Measurements from ENCODE around the gene SEPTIN5.

The SEPTIN5 gene

DNA sequence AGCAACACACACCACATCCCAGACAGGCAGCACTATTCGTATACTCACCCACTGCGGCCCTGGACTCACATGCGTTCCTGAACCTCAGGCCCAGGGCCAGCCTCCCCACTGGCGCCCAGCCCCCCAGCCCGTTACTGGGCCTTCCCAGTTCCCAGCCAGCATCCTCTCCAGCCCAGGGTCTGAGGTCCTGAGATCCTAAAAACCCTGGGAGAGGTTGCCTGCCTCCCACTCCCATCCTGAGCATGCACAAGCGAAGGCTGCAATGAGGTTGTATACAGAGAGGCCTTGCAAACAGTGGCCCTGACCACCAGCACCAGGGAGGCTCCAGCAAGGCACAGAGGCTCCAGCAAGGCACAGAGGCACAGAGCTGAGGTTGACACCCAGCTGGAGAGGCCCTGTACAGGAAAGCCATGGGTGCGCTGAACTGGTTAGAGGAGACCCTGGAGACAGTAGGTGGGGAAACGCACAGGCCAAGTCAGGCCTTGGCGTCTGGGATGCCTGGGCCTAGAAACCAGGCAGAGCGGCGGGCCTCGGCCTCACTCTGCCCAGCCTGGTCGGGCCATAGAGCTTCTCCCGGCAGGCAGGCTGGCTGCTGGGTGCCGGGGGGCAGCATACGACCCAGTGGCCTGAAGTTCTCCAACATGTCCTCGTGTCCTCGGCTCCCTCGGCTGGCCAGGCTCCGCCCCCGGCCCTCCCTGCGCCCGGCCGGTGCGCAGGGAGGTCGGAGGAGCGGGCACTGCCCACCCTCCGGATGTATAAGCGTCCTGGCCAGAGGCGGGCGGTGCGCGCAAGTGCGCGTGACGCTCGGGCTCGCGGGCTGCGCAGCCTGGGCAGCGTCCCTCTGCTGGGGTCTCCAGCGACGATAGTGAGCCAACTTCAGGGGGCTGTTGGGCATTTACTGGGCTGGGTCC, 43.9 kb downstream of the SEPTIN5 start:
- FAIRE-seq: no peak

DNA sequence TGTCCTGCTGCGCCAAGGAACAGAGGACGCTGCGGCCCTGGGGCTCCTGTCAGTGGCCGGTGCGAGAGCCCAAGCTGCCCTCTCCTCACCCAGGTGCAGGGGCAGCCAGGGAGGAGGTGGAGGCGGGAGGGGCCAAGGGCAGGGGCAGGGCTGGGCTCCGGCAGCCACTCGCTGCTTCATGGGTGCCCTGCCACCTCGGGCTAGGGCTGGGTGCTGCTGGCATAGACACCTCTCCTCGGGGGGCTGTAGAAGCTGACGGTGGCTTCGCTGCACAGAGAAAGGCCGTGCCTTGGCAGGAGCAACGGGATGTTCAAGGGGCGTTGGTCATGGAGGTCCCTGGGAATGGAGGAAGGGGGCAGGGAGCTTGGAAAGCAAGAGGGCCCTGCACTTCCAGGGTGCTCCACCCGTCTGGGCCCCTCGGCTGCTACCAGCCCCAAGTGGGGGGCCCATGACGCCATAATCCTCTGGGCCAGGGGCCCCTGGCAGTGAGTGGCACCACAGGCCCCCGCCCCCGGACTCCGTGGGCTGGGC, 44.7 kb downstream of the SEPTIN5 start:
- DNase-seq (ENCODE audit: insufficient read length, low spot score) (no peak), FAIRE-seq (no peak)

More for the DNA sequence above, 43.9 kb downstream of the SEPTIN5 start:
- no peak for DNase-seq (ENCODE audit: insufficient read length, low spot score)

DNA sequence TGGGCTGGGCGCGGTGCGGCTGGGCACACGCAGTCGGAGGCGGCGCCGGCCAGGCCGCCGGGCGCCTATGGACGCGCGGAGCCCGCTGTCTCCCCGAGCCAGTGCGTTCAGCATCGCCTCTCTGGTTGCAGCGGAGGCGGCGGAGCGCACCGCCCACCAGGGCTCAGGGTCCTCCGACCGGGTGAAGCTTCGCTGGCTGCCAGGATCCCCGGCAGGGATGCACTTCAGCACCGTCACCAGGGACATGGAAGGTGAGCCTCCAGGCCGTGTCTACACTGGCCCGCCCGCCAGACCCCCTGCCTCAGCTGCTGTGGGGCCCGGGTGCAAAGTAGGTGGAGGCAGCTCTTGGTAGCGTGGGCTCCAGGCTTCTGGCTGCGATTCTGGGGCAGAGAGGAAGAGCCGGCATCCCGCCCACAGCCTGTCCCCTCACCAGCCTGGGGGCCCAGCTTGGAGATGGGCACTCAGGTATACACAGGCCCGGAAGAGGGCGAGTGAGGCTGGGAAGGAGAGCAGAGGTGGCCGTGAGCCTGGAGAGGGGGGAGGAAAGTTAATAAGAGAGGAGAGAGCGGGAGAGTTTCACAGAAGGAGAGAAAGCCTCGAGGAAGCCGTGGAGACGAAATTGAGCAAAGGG, 45.2 kb downstream of the SEPTIN5 start:
- no peak for FAIRE-seq
- no peak for DNase-seq (ENCODE audit: insufficient read length, low spot score)

DNA sequence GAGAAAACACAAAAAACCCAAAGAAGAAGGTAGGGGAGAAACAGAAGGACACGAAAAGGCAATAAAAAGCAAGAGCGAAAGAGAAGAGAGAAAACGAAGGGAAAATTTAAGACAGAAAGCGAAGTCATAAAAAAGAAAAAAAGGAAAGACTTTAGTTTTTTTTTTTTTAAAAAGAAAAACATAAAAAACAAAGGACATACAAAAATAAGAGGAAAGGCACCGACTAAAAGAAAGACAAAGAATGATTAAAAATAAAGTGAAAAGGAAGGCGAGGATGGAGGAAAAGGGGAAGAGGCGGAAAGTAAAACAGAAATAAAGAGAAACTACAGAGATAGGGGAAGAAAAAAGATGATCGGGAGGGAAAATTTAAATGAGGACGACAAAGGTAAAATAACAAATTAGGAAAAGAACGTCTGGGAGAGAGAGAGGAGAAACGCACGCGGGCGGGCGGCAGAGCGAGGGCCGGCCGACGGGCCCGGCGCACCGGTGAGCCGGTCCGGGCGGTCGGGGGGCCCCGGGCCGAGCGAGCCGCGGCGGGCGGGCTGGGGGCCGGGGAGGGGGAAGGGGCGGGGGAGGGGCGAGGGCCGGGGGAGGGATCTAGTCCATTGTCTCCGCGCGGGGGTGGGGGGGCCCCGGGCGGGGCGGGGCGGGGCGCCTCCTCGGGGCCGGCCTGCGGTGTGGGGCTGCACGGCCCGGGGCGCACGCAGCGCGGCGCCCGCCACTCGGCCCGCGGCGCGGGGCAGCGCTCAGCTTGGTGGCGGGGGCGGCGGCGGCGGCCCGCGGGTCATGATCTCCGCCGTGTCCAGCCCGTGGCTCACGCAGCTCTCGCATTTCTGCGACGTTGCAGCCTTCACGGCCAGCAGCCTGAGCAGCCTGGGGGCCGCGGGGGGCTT, 46.0 kb downstream of the SEPTIN5 start, which contains the start of gene TBX1:
TBX1 (plus strand) TSS at position 721 of the 893 bp plus-strand sequence; CDS start at position 787, 66 bp downstream.
- FAIRE-seq (no peak), DNase-seq (ENCODE audit: insufficient read length, low spot score) (no peak)

DNA sequence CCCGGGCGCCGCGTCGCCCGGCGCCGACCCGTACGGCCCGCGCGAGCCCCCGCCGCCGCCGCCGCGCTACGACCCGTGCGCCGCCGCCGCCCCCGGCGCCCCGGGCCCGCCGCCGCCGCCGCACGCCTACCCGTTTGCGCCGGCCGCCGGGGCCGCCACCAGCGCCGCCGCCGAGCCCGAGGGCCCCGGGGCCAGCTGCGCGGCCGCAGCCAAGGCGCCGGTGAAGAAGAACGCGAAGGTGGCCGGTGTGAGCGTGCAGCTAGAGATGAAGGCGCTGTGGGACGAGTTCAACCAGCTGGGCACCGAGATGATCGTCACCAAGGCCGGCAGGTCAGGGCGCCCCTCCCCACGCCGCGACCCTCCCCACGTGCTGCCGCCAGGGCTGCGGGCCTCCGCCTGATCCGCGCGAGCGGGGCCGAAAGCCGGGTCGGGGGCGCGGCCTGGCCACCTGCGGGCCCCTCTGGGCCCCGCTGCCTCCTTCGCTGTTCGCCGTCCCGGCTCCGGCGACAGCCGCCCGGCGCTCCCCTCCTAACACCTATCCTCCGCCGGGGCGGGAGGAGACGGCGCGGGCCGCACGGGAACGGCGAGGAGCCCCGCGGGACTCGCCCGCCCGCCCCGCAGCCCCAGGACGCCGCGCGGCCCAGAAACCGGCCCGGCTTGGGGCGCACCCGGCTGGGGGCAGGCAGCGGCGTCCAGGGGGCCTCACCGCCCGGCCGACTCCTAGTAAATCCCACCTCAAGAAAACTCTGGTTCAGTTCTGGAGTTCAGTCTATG, 46.8 kb downstream of the SEPTIN5 start:
- no peak for FAIRE-seq
- DNase-seq (ENCODE audit: insufficient read length, low spot score): no peak

DNA sequence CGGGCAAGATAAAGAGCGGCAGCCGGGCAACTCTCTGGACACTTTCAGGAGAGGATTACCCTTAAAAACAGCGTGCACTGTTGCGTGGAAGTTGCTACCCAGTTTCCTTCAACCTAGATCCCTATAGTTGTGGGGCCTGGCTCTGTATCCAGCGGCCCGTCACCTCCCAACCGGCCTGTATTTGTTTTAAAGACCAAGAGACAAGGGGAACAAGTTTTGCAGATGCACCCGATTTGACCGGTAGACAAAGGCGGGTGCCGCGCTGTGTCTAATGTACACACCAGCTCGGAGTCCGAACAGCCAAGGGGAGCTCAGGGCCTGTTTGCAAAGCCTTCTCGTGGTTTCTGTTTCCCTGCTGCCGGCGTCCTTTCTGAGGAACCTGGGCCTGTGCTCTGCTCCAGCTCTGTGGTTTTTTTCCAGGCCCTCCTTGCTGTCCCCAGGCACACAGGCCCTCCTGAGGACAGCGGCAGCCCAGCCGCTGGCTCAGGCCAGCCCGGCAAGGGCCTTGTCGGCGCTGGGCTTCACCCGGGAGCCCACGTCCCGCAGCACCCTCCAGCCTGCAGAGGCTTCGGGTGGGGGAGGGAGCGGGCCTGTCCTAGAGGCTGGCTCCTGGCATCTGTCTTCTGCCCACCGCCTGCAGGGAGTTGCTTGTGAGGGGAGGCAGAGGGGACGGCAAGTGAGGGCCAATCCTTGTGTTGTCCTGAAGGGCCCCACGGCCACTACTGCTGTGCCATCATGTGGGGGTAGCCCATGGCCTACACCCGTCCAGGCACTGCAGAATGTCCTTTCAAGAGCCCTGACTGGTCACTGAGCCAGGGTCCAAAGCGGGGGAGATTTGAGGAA, 47.6 kb downstream of the SEPTIN5 start:
- DNase-seq (ENCODE audit: insufficient read length, low spot score): no peak
- no peak for FAIRE-seq

- FAIRE-seq: no peak
- no peak for DNase-seq (ENCODE audit: insufficient read length, low spot score)
These were observed 48.5 kb downstream of the SEPTIN5 start for GRCh38 chr22:19762568-19763457.

GRCh38 chr22:19763458-19764298, 49.4 kb downstream of the SEPTIN5 start:
- DNase-seq (ENCODE audit: insufficient read length, low spot score): no peak
- FAIRE-seq: no peak

GRCh38 chr22:19764299-19764593, 49.9 kb downstream of the SEPTIN5 start:
- FAIRE-seq: no peak
- no peak for DNase-seq (ENCODE audit: insufficient read length, low spot score)

- DNase-seq (ENCODE audit: insufficient read length, low spot score) (no peak), FAIRE-seq (no peak)
These were observed 50.6 kb downstream of the SEPTIN5 start for GRCh38 chr22:19764636-19765476.

DNA sequence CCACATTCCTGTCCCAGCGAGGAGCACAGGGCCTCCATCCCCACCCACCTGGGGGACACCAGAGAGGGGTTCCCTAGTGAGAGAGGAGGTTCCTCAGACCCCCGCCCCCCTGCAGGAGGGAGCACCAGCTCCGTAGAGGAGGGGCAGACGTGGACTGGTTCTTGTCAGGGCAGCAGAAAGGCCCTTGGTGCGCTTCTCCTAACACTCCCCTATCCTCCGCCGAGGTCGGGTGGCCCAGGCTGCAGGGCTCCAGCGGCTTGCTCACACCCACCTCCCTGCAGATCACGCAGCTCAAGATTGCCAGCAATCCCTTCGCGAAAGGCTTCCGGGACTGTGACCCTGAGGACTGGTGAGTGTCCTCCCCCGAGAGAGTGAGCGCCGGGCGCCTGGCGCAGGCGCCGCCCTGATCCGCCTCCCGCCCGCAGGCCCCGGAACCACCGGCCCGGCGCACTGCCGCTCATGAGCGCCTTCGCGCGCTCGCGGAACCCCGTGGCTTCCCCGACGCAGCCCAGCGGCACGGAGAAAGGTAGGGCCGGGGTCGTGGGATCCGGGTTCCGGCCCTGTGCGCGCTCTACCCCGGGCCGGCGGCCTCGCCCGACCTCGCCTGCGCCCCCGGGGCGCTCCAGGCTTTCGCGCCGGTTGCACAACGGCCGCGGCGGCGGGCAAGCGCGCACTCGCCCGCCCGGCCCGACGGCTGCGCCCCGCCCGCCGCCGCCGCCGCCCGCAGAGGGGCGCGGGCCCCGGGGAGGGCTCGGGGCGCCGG, 51.4 kb downstream of the SEPTIN5 start:
- FAIRE-seq: no peak
- DNase-seq (ENCODE audit: insufficient read length, low spot score): no peak

GRCh38 chr22:19766240-19766510, 51.9 kb downstream of the SEPTIN5 start:
- no peak for FAIRE-seq
- no peak for DNase-seq (ENCODE audit: insufficient read length, low spot score)

- no peak for FAIRE-seq
- no peak for DNase-seq (ENCODE audit: insufficient read length, low spot score)
These were observed 52.5 kb downstream of the SEPTIN5 start for GRCh38 chr22:19766511-19767426.

GRCh38 chr22:19767427-19768341, 53.4 kb downstream of the SEPTIN5 start:
- FAIRE-seq: no peak
- no peak for DNase-seq (ENCODE audit: insufficient read length, low spot score)

All from HTR-8/SVneo (cell line).